Measurements from ENCODE around the gene CFAP74.

DNA sequence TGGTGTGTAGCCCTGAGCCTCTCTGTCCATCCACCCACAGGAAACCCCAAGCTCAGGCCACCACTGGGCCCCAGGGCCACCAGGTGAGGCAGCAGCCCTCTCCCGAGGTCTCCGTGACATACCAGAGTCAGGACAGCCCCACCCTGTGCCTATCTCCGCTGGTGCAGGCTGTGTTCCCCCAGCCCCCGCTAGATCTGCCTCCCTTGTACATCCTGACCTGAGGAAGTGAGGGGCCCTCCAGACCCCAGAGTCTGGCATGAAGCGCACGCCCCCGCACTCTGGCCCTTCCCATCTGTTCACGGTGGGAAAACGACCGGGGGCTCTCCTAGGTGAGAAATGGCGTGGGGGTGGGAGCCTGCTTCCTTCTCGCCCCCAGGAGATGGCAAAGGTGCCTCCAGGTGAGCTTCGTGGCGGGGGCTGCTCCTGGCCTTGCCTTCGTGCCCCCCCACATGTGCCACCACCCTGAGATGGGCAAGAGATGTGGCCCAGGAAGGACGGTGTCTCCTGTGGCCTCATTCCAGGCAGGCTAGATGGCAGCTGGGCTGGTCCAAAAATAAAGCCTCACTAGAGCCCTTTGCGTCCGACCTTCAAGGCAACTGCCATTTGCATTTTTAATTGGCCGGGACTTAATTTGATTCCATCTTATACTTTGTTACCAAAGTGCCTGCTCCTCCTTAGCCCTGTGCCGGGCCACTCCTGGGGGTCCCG, 18.6 kb upstream of the CFAP74 start:
- no peak for TF ChIP-seq EZH2 (IDR thresholded peaks at IDR 0.05; ENCODE audit: borderline replicate concordance, low read depth, low read length, poor library complexity, severe bottlenecking)
- TF ChIP-seq, protein P1, sequence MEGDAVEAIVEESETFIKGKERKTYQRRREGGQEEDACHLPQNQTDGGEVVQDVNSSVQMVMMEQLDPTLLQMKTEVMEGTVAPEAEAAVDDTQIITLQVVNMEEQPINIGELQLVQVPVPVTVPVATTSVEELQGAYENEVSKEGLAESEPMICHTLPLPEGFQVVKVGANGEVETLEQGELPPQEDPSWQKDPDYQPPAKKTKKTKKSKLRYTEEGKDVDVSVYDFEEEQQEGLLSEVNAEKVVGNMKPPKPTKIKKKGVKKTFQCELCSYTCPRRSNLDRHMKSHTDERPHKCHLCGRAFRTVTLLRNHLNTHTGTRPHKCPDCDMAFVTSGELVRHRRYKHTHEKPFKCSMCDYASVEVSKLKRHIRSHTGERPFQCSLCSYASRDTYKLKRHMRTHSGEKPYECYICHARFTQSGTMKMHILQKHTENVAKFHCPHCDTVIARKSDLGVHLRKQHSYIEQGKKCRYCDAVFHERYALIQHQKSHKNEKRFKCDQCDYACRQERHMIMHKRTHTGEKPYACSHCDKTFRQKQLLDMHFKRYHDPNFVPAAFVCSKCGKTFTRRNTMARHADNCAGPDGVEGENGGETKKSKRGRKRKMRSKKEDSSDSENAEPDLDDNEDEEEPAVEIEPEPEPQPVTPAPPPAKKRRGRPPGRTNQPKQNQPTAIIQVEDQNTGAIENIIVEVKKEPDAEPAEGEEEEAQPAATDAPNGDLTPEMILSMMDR (conservative IDR thresholded peaks at IDR 0.05; ENCODE audit: low read depth, low read length) = no peak
